T-helper 1 cell (primary cell): ENCODE measurements around the gene HVCN1.
"Not testable (repeated sequence)": the region's sequence is repeated elsewhere in the genome, so short reads cannot be mapped to it uniquely, and the experiment has no call there.

Source experiments
- DNase-seq, 5 donors: peaks; one replicate each; pipeline ENCODE4 v3.0.0-alpha.2; 2012 to 2020

The HVCN1 gene

GRCh38 chr12:110661337-110661972 is 27.5 kb downstream of the HVCN1 start:
- DNase-seq = peak in 1 of 5 donors; percentile 42

- DNase-seq = no peak
Measured at GRCh38 chr12:110658878-110659277, 30.0 kb downstream of the HVCN1 start.

GRCh38 chr12:110658242-110658641 is 30.7 kb downstream of the HVCN1 start:
- no peak for DNase-seq

GRCh38 chr12:110657747-110658146 is 31.2 kb downstream of the HVCN1 start:
- DNase-seq = no peak

- no peak for DNase-seq
Measured at GRCh38 chr12:110656071-110656655, 32.8 kb downstream of the HVCN1 start.

GRCh38 chr12:110654238-110654637 is 34.7 kb downstream of the HVCN1 start:
- DNase-seq = not testable (repeated sequence)

GRCh38 chr12:110649341-110649847 is 39.5 kb downstream of the HVCN1 start:
- DNase-seq = no peak

GRCh38 chr12:110647631-110648040 is 41.3 kb downstream of the HVCN1 start:
- peak in 1 of 5 donors; percentile 44 for DNase-seq

- no peak for DNase-seq
Measured at GRCh38 chr12:110641521-110641920, 47.4 kb downstream of the HVCN1 start.

GRCh38 chr12:110640275-110641025 is 48.5 kb downstream of the HVCN1 start:
- no peak for DNase-seq

- DNase-seq = no peak
Measured at GRCh38 chr12:110639336-110640141, 49.4 kb downstream of the HVCN1 start.

GRCh38 chr12:110638796-110639195 is 50.1 kb downstream of the HVCN1 start:
- no peak for DNase-seq

- no peak for DNase-seq
Measured at GRCh38 chr12:110637869-110638441, 51.0 kb downstream of the HVCN1 start.

GRCh38 chr12:110636516-110636915 is 52.4 kb downstream of the HVCN1 start:
- no peak for DNase-seq

GRCh38 chr12:110635055-110635454 is 53.9 kb downstream of the HVCN1 start:
- DNase-seq = no peak

GRCh38 chr12:110627500-110628195 is 61.3 kb downstream of the HVCN1 start:
- no peak for DNase-seq

GRCh38 chr12:110622582-110622981 is 66.3 kb downstream of the HVCN1 start:
- DNase-seq = no peak

- peak in 1 of 5 donors; percentile 47 for DNase-seq
Measured at GRCh38 chr12:110619534-110619953, 69.4 kb downstream of the HVCN1 start.

- DNase-seq = no peak
Measured at GRCh38 chr12:110616471-110617115, 72.3 kb downstream of the HVCN1 start.

- no peak for DNase-seq
Measured at GRCh38 chr12:110615171-110615570, 73.7 kb downstream of the HVCN1 start.
